Measurements from ENCODE around the gene KRTAP24-1. TPM values are rescaled to one million over a fixed set of nuclear protein-coding genes. Genes with fewer than 3 reads are reported as not detected.

The KRTAP24-1 gene
- total and polyA plus RNA-seq, 2 of the 4 experiments (the other 2 are of a cell fraction), result not detected

- ChIA-PET POLR2A (ENCODE audit: unreplicated experiment) (no interaction called here), CTCF (no interaction called here)
- H3K23ac ChIP-seq (ENCODE audit: low read depth, low read length), result no peak overlapping the region
- intact Hi-C loops (cut with micrococcal nuclease) (no loop called here), dilution Hi-C loops (cut with HindIII; ENCODE audit: low sequenced_read_pairs, unreplicated experiment) (no loop called here), in situ Hi-C loops (cut with MboI; ENCODE audit: low sequenced_read_pairs) (no loop called here)
- H2AK5ac ChIP-seq (ENCODE audit: low read depth, low read length), result no peak overlapping the region
- no peak overlapping the region for H2BK120ac ChIP-seq (ENCODE audit: low read depth, low read length)
- H3K9me1 ChIP-seq (ENCODE audit: insufficient read depth, low read length), result no peaks in the 10 kb centered on the region
- DNase-seq (no peak), ATAC-seq (ENCODE audit: low read depth) (no peak)
- H4K8ac ChIP-seq (ENCODE audit: low read depth in 2 of 2, low read length in 2 of 2), result no peak overlapping the region
- H3K36me3 ChIP-seq (ENCODE audit: control insufficient read depth, insufficient read depth, low read length), result no peaks in the 10 kb centered on the region
- no peak overlapping the region for H3K18ac ChIP-seq (ENCODE audit: low read depth, low read length)
- no peak overlapping the region for H2BK5ac ChIP-seq (ENCODE audit: low read depth, low read length, poor library complexity, severe bottlenecking)
- no TSS peak for BruUV-seq (replicated peaks)
- no peaks in the 10 kb centered on the region for H3K4me1 ChIP-seq (ENCODE audit: control insufficient read depth, insufficient read depth, low read length)
- H4K5ac ChIP-seq (ENCODE audit: low read depth, low read length), result no peak overlapping the region
- no peaks in the 10 kb centered on the region for H3K79me1 ChIP-seq (ENCODE audit: low read depth in 1 of 2, low read length in 2 of 2)
- no peak overlapping the region for H3K4me2 ChIP-seq (ENCODE audit: low read depth, low read length)
- no peak overlapping the region for H3K14ac ChIP-seq (replicated peaks; ENCODE audit: low read depth, low read length)
- H4K91ac ChIP-seq (ENCODE audit: insufficient read depth, low read depth, low read length), result no peak overlapping the region
- no peaks in the 10 kb centered on the region for H3K27me3 ChIP-seq (ENCODE audit: control insufficient read depth, insufficient read depth, low read length)
- no peak overlapping the region for H3K27ac ChIP-seq (ENCODE audit: insufficient read depth, low read length)
- peaks cover 14% of the 10 kb centered on the region for H3K9me3 ChIP-seq (ENCODE audit: control insufficient read depth, insufficient read depth, low read length)
- H3K9ac ChIP-seq (ENCODE audit: low read depth, low read length), result no peak overlapping the region
- no peak overlapping the region for H2AK9ac ChIP-seq (replicated peaks; ENCODE audit: low read depth, low read length, poor library complexity)
- H3K56ac ChIP-seq (ENCODE audit: extremely low read depth, insufficient read depth, low read length), result no peak overlapping the region
- H4K20me1 ChIP-seq (ENCODE audit: insufficient read depth, low read length), result no peaks in the 10 kb centered on the region
- H2BK15ac ChIP-seq (ENCODE audit: low read depth, low read length), result no peak overlapping the region
- TF ChIP-seq RAD21 (IDR thresholded peaks at IDR 0.05; ENCODE audit: low read length), result no peak
- no peak for TF ChIP-seq RFX5 (IDR thresholded peaks at IDR 0.05; ENCODE audit: low read depth, low read length)
- TF ChIP-seq ELK1 (IDR thresholded peaks at IDR 0.05; ENCODE audit: borderline replicate concordance, low read depth, low read length), result no peak
- TF ChIP-seq CHD1 (IDR thresholded peaks at IDR 0.05; ENCODE audit: low read depth, low read length), result no peak
- no peak for TF ChIP-seq NFE2L2 (IDR thresholded peaks at IDR 0.05; ENCODE audit: low read depth, low read length)
- TF ChIP-seq MXI1 (IDR thresholded peaks at IDR 0.05; ENCODE audit: borderline replicate concordance, low read depth, low read length), result no peak
- TF ChIP-seq BHLHE40 (IDR thresholded peaks at IDR 0.05; ENCODE audit: low read depth, low read length), result no peak
- no peak for TF ChIP-seq CEBPB (IDR thresholded peaks at IDR 0.05; ENCODE audit: low read depth, low read length)
- TF ChIP-seq SMC3 (IDR thresholded peaks at IDR 0.05; ENCODE audit: low read depth, low read length), result no peak
- no peak for TF ChIP-seq FOS (IDR thresholded peaks at IDR 0.05; ENCODE audit: low read depth, low read length)
- no peak for TF ChIP-seq RCOR1 (IDR thresholded peaks at IDR 0.05; ENCODE audit: insufficient replicate concordance, low read length)
- TF ChIP-seq CTCF (conservative IDR thresholded peaks at IDR 0.05; ENCODE audit: low read depth, low read length), result no peak
- TF ChIP-seq POLR2A (IDR thresholded peaks at IDR 0.05; ENCODE audit: low read depth, low read length), result no peak
- no peak for TF ChIP-seq MAZ (IDR thresholded peaks at IDR 0.05; ENCODE audit: borderline replicate concordance, low read depth, low read length)
- no peak for TF ChIP-seq USF2 (IDR thresholded peaks at IDR 0.05; ENCODE audit: low read depth, low read length)
- TF ChIP-seq MAFK (IDR thresholded peaks at IDR 0.05; ENCODE audit: low read depth, low read length), result no peak
- H2BK20ac ChIP-seq (ENCODE audit: low read depth, low read length), result no peak overlapping the region
- no peak overlapping the region for H2AFZ ChIP-seq (replicated peaks; ENCODE audit: low read length, poor library complexity)
- WGBS, 2 experiments (ENCODE audit: extremely low coverage in 2 of 2, insufficient read length in 1 of 2), result no CpG with 5 or more reads among the region's 3 CpGs
- H3K4me3 ChIP-seq (ENCODE audit: insufficient read depth, low read depth, low read length), result no peak overlapping the region
- no peak overlapping the region for H3K4ac ChIP-seq (ENCODE audit: low read depth, low read length)
Measured at GRCh38 chr21:30269803-30270530, 12.8 kb downstream of the KRTAP24-1 start.
